ENCODE measurements around the gene GNPDA1.
"Not testable (repeated sequence)": the region's sequence is repeated elsewhere in the genome, so short reads cannot be mapped to it uniquely, and the experiment has no call there.

GNPDA1 gene

GRCh38 chr5:142040285-142040684, 27.5 kb upstream of the GNPDA1 start:
- no peak overlapping the region for H3K4me3 ChIP-seq (ENCODE audit: insufficient read depth, low read depth, low read length)
- no peaks in the 10 kb centered on the region for H3K9me3 ChIP-seq (ENCODE audit: control insufficient read depth, low read length)
- H3K4me1 ChIP-seq (ENCODE audit: control insufficient read depth, insufficient read depth, low read length): no peaks in the 10 kb centered on the region
- no peaks in the 10 kb centered on the region for H3K27me3 ChIP-seq (ENCODE audit: control insufficient read depth, insufficient read depth, low read length, poor library complexity, severe bottlenecking)
- H3K27ac ChIP-seq (ENCODE audit: insufficient read depth, low read depth, low read length, poor library complexity, severe bottlenecking): no peak overlapping the region
- WGBS, 2 experiments: 97 to 98% methylated on average over 2 of the region's 2 CpGs
- no peaks in the 10 kb centered on the region for H3K36me3 ChIP-seq (ENCODE audit: control insufficient read depth, insufficient read depth, low read length)

GRCh38 chr5:142038735-142039134, 25.9 kb upstream of the GNPDA1 start:
- Histone ChIP-seq H3K27ac (ENCODE audit: insufficient read depth, low read depth, low read length, poor library complexity, severe bottlenecking) (no peak overlapping the region), H3K27me3 (ENCODE audit: control insufficient read depth, insufficient read depth, low read length, poor library complexity, severe bottlenecking) (no peaks in the 10 kb centered on the region), H3K4me3 (ENCODE audit: insufficient read depth, low read depth, low read length) (no peak overlapping the region), H3K9me3 (ENCODE audit: control insufficient read depth, low read length) (no peaks in the 10 kb centered on the region), H3K36me3 (ENCODE audit: control insufficient read depth, insufficient read depth, low read length) (no peaks in the 10 kb centered on the region), H3K4me1 (ENCODE audit: control insufficient read depth, insufficient read depth, low read length) (no peaks in the 10 kb centered on the region)
- WGBS, 2 experiments: 83 to 97% methylated on average over 2 of the region's 2 CpGs

- H3K27me3 ChIP-seq (ENCODE audit: control insufficient read depth, insufficient read depth, low read length, poor library complexity, severe bottlenecking); H3K4me3 ChIP-seq (ENCODE audit: insufficient read depth, low read depth, low read length); H3K36me3 ChIP-seq (ENCODE audit: control insufficient read depth, insufficient read depth, low read length); H3K9me3 ChIP-seq (ENCODE audit: control insufficient read depth, low read length); H3K27ac ChIP-seq (ENCODE audit: insufficient read depth, low read depth, low read length, poor library complexity, severe bottlenecking); H3K4me1 ChIP-seq (ENCODE audit: control insufficient read depth, insufficient read depth, low read length): not testable (repeated sequence)
- 94 to 96% methylated on average over 2 to 3 of the region's 3 CpGs for WGBS, 2 experiments
Observed at GRCh38 chr5:142037599-142037998, 24.8 kb upstream of the GNPDA1 start.

- Histone ChIP-seq H3K4me3 (ENCODE audit: insufficient read depth, low read depth, low read length) (no peak overlapping the region), H3K9me3 (ENCODE audit: control insufficient read depth, low read length) (no peaks in the 10 kb centered on the region), H3K36me3 (ENCODE audit: control insufficient read depth, insufficient read depth, low read length) (no peaks in the 10 kb centered on the region), H3K27ac (ENCODE audit: insufficient read depth, low read depth, low read length, poor library complexity, severe bottlenecking) (no peak overlapping the region), H3K27me3 (ENCODE audit: control insufficient read depth, insufficient read depth, low read length, poor library complexity, severe bottlenecking) (no peaks in the 10 kb centered on the region), H3K4me1 (ENCODE audit: control insufficient read depth, insufficient read depth, low read length) (no peaks in the 10 kb centered on the region)
- whole genome bisulfite sequencing, 2 experiments: 90 to 94% methylated on average over 13 of the region's 13 CpGs
Observed at GRCh38 chr5:142036918-142037317, 24.1 kb upstream of the GNPDA1 start.

GRCh38 chr5:142034994-142035393, 22.2 kb upstream of the GNPDA1 start:
- H3K9me3 ChIP-seq (ENCODE audit: control insufficient read depth, low read length): no peaks in the 10 kb centered on the region
- H3K27ac ChIP-seq (ENCODE audit: insufficient read depth, low read depth, low read length, poor library complexity, severe bottlenecking): no peak overlapping the region
- H3K27me3 ChIP-seq (ENCODE audit: control insufficient read depth, insufficient read depth, low read length, poor library complexity, severe bottlenecking): no peaks in the 10 kb centered on the region
- no peaks in the 10 kb centered on the region for H3K36me3 ChIP-seq (ENCODE audit: control insufficient read depth, insufficient read depth, low read length)
- H3K4me3 ChIP-seq (ENCODE audit: insufficient read depth, low read depth, low read length): no peak overlapping the region
- no peaks in the 10 kb centered on the region for H3K4me1 ChIP-seq (ENCODE audit: control insufficient read depth, insufficient read depth, low read length)

- not testable (repeated sequence) for H3K36me3 ChIP-seq (ENCODE audit: control insufficient read depth, insufficient read depth, low read length); H3K27me3 ChIP-seq (ENCODE audit: control insufficient read depth, insufficient read depth, low read length, poor library complexity, severe bottlenecking); H3K4me1 ChIP-seq (ENCODE audit: control insufficient read depth, insufficient read depth, low read length); H3K4me3 ChIP-seq (ENCODE audit: insufficient read depth, low read depth, low read length); H3K27ac ChIP-seq (ENCODE audit: insufficient read depth, low read depth, low read length, poor library complexity, severe bottlenecking); H3K9me3 ChIP-seq (ENCODE audit: control insufficient read depth, low read length)
- 88 to 96% methylated on average over 15 of the region's 15 CpGs for WGBS, 2 experiments
Observed at GRCh38 chr5:142033632-142034567, 21.1 kb upstream of the GNPDA1 start.

GRCh38 chr5:142032747-142033631, 20.2 kb upstream of the GNPDA1 start:
- Histone ChIP-seq H3K4me3 (ENCODE audit: insufficient read depth, low read depth, low read length) (no peak overlapping the region), H3K4me1 (ENCODE audit: control insufficient read depth, insufficient read depth, low read length) (no peaks in the 10 kb centered on the region), H3K9me3 (ENCODE audit: control insufficient read depth, low read length) (no peaks in the 10 kb centered on the region), H3K27ac (ENCODE audit: insufficient read depth, low read depth, low read length, poor library complexity, severe bottlenecking) (no peak overlapping the region), H3K27me3 (ENCODE audit: control insufficient read depth, insufficient read depth, low read length, poor library complexity, severe bottlenecking) (no peaks in the 10 kb centered on the region), H3K36me3 (ENCODE audit: control insufficient read depth, insufficient read depth, low read length) (no peaks in the 10 kb centered on the region)
- WGBS, 2 experiments: 84 to 89% methylated on average over 19 of the region's 19 CpGs

GRCh38 chr5:142032150-142032549, 19.3 kb upstream of the GNPDA1 start:
- H3K4me1 ChIP-seq (ENCODE audit: control insufficient read depth, insufficient read depth, low read length): no peaks in the 10 kb centered on the region
- WGBS, 2 experiments: 88 to 92% methylated on average over 2 of the region's 2 CpGs
- H3K4me3 ChIP-seq (ENCODE audit: insufficient read depth, low read depth, low read length): no peak overlapping the region
- no peaks in the 10 kb centered on the region for H3K9me3 ChIP-seq (ENCODE audit: control insufficient read depth, low read length)
- H3K36me3 ChIP-seq (ENCODE audit: control insufficient read depth, insufficient read depth, low read length): no peaks in the 10 kb centered on the region
- no peaks in the 10 kb centered on the region for H3K27me3 ChIP-seq (ENCODE audit: control insufficient read depth, insufficient read depth, low read length, poor library complexity, severe bottlenecking)
- no peak overlapping the region for H3K27ac ChIP-seq (ENCODE audit: insufficient read depth, low read depth, low read length, poor library complexity, severe bottlenecking)

- no peaks in the 10 kb centered on the region for H3K9me3 ChIP-seq (ENCODE audit: control insufficient read depth, low read length)
- no peaks in the 10 kb centered on the region for H3K27me3 ChIP-seq (ENCODE audit: control insufficient read depth, insufficient read depth, low read length, poor library complexity, severe bottlenecking)
- no peaks in the 10 kb centered on the region for H3K36me3 ChIP-seq (ENCODE audit: control insufficient read depth, insufficient read depth, low read length)
- no peak overlapping the region for H3K27ac ChIP-seq (ENCODE audit: insufficient read depth, low read depth, low read length, poor library complexity, severe bottlenecking)
- WGBS, 2 experiments: 80 to 94% methylated on average over 7 to 8 of the region's 8 CpGs
- no peak overlapping the region for H3K4me3 ChIP-seq (ENCODE audit: insufficient read depth, low read depth, low read length)
- no peaks in the 10 kb centered on the region for H3K4me1 ChIP-seq (ENCODE audit: control insufficient read depth, insufficient read depth, low read length)
Observed at GRCh38 chr5:142025637-142026036, 12.8 kb upstream of the GNPDA1 start.

- no peaks in the 10 kb centered on the region for H3K4me1 ChIP-seq (ENCODE audit: control insufficient read depth, insufficient read depth, low read length)
- no peaks in the 10 kb centered on the region for H3K27me3 ChIP-seq (ENCODE audit: control insufficient read depth, insufficient read depth, low read length, poor library complexity, severe bottlenecking)
- peak overlapping the region; percentile 37 for H3K4me3 ChIP-seq (ENCODE audit: insufficient read depth, low read depth, low read length)
- peak overlapping the region; percentile 71 for H3K27ac ChIP-seq (ENCODE audit: insufficient read depth, low read depth, low read length, poor library complexity, severe bottlenecking)
- no peaks in the 10 kb centered on the region for H3K36me3 ChIP-seq (ENCODE audit: control insufficient read depth, insufficient read depth, low read length)
- no peaks in the 10 kb centered on the region for H3K9me3 ChIP-seq (ENCODE audit: control insufficient read depth, low read length)
- WGBS, 2 experiments: 2 to 3% methylated on average over 26 of the region's 26 CpGs
Observed at GRCh38 chr5:142024771-142025304, 12.0 kb upstream of the GNPDA1 start.
